ENCODE measurements around the gene TFF2.
A peak's percentile ranks its signal among the peaks of the same experiment; 100 is the strongest.

The TFF2 gene

GRCh38 chr21:42384156-42384945 is 33.6 kb upstream of the TFF2 start:
- no peak for DNase-seq (ENCODE audit: low read depth)

- DNase-seq (ENCODE audit: low read depth): no peak
These were observed 32.5 kb upstream of the TFF2 start for GRCh38 chr21:42383331-42383730.

GRCh38 chr21:42382915-42383314 is 32.1 kb upstream of the TFF2 start:
- no peak for DNase-seq (ENCODE audit: low read depth)

- DNase-seq (ENCODE audit: low read depth): peak; percentile 31
These were observed 30.7 kb upstream of the TFF2 start for GRCh38 chr21:42381347-42381984.

GRCh38 chr21:42379426-42380215 is 28.8 kb upstream of the TFF2 start:
- DNase-seq (ENCODE audit: low read depth): no peak

- no peak for DNase-seq (ENCODE audit: low read depth)
These were observed 27.6 kb upstream of the TFF2 start for GRCh38 chr21:42378418-42378817.

GRCh38 chr21:42377951-42378340 is 27.2 kb upstream of the TFF2 start:
- no peak for DNase-seq (ENCODE audit: low read depth)

- DNase-seq (ENCODE audit: low read depth): no peak
These were observed 26.6 kb upstream of the TFF2 start for GRCh38 chr21:42377211-42377950.

GRCh38 chr21:42376338-42376982 is 25.7 kb upstream of the TFF2 start:
- DNase-seq (ENCODE audit: low read depth): peak; percentile 10

- no peak for DNase-seq (ENCODE audit: low read depth)
These were observed 25.2 kb upstream of the TFF2 start for GRCh38 chr21:42375966-42376337.

- no peak for DNase-seq (ENCODE audit: low read depth)
These were observed 24.7 kb upstream of the TFF2 start for GRCh38 chr21:42375506-42375905.

GRCh38 chr21:42374864-42375499 is 24.2 kb upstream of the TFF2 start:
- no peak for DNase-seq (ENCODE audit: low read depth)

GRCh38 chr21:42374457-42374856 is 23.7 kb upstream of the TFF2 start:
- no peak for DNase-seq (ENCODE audit: low read depth)

GRCh38 chr21:42373908-42374455 is 23.2 kb upstream of the TFF2 start:
- DNase-seq (ENCODE audit: low read depth): no peak

- DNase-seq (ENCODE audit: low read depth): no peak
These were observed 22.6 kb upstream of the TFF2 start for GRCh38 chr21:42373196-42373907.

- no peak for DNase-seq (ENCODE audit: low read depth)
These were observed 20.3 kb upstream of the TFF2 start for GRCh38 chr21:42370894-42371654.

- no peak for DNase-seq (ENCODE audit: low read depth)
These were observed 19.0 kb upstream of the TFF2 start for GRCh38 chr21:42369821-42370220.

GRCh38 chr21:42367367-42368165 is 16.8 kb upstream of the TFF2 start:
- no peak for DNase-seq (ENCODE audit: low read depth)

Measured in ELR (cell line).